ENCODE results near the gene PLXNA1.

The PLXNA1 gene

GRCh38 chr3:126988451-126989021 lies 5.6 kb downstream of the PLXNA1 start:
- no peak for DNase-seq

- no peak for DNase-seq
Observed at GRCh38 chr3:126989316-126990023, 6.6 kb downstream of the PLXNA1 start.

GRCh38 chr3:126990024-126990700 lies 7.2 kb downstream of the PLXNA1 start:
- no peak for DNase-seq

- no peak for DNase-seq
Observed at GRCh38 chr3:126990890-126991289, 8.0 kb downstream of the PLXNA1 start.

GRCh38 chr3:126991366-126992200 lies 8.7 kb downstream of the PLXNA1 start:
- DNase-seq, result no peak

GRCh38 chr3:126992216-126992615 lies 9.3 kb downstream of the PLXNA1 start:
- no peak for DNase-seq

GRCh38 chr3:126992776-126993175 lies 9.9 kb downstream of the PLXNA1 start:
- DNase-seq, result no peak

- DNase-seq, result no peak
Observed at GRCh38 chr3:126993436-126993835, 10.5 kb downstream of the PLXNA1 start.

- DNase-seq, result no peak
Observed at GRCh38 chr3:126994661-126995245, 11.8 kb downstream of the PLXNA1 start.

GRCh38 chr3:126995254-126995780 lies 12.4 kb downstream of the PLXNA1 start:
- DNase-seq, result no peak

- DNase-seq, result no peak
Observed at GRCh38 chr3:126995926-126996512, 13.1 kb downstream of the PLXNA1 start.

- DNase-seq, result no peak
Observed at GRCh38 chr3:126996905-126997304, 14.0 kb downstream of the PLXNA1 start.

GRCh38 chr3:126997455-126998038 lies 14.6 kb downstream of the PLXNA1 start:
- no peak for DNase-seq

GRCh38 chr3:126998320-126998719 lies 15.4 kb downstream of the PLXNA1 start:
- DNase-seq, result no peak

GRCh38 chr3:126998728-126999127 lies 15.8 kb downstream of the PLXNA1 start:
- no peak for DNase-seq

GRCh38 chr3:126999383-126999782 lies 16.5 kb downstream of the PLXNA1 start:
- DNase-seq, result no peak

GRCh38 chr3:127000119-127000518 lies 17.2 kb downstream of the PLXNA1 start:
- no peak for DNase-seq

GRCh38 chr3:127000761-127001160 lies 17.8 kb downstream of the PLXNA1 start:
- no peak for DNase-seq

- no peak for DNase-seq
Observed at GRCh38 chr3:127001486-127002194, 18.7 kb downstream of the PLXNA1 start.

- DNase-seq, result no peak
Observed at GRCh38 chr3:127002195-127003174, 19.6 kb downstream of the PLXNA1 start.

Measured in effector CD4-positive, alpha-beta T cell (primary cell).